ENCODE data around the gene GABRR2.
A peak's percentile ranks its signal among the peaks of the same experiment; 100 is the strongest.
"Not testable (repeated sequence)": the region's sequence is repeated elsewhere in the genome, so short reads cannot be mapped to it uniquely, and the experiment has no call there.

Gene GABRR2

GRCh38 chr6:89323511-89323971 is 8.4 kb upstream of the GABRR2 start:
- DNase-seq = peak; percentile 47

GRCh38 chr6:89321131-89321970 is 6.3 kb upstream of the GABRR2 start:
- no peak for DNase-seq

- DNase-seq = no peak
Measured at GRCh38 chr6:89320012-89320559, 5.0 kb upstream of the GABRR2 start.

GRCh38 chr6:89317067-89317466 is 2.0 kb upstream of the GABRR2 start:
- no peak for DNase-seq

GRCh38 chr6:89314692-89315091 is 407 bp downstream of the GABRR2 start:
- DNase-seq = no peak

- no peak for DNase-seq
Measured at GRCh38 chr6:89313006-89313405, 2.1 kb downstream of the GABRR2 start.

GRCh38 chr6:89311853-89312531 is 3.1 kb downstream of the GABRR2 start:
- DNase-seq = peak; percentile 71

GRCh38 chr6:89311530-89311852 is 3.6 kb downstream of the GABRR2 start:
- DNase-seq = no peak

- no peak for DNase-seq
Measured at GRCh38 chr6:89310929-89311328, 4.2 kb downstream of the GABRR2 start.

- DNase-seq = no peak
Measured at GRCh38 chr6:89308525-89309395, 6.3 kb downstream of the GABRR2 start.

GRCh38 chr6:89304517-89304916 is 10.6 kb downstream of the GABRR2 start:
- DNase-seq = not testable (repeated sequence)

GRCh38 chr6:89302936-89303335 is 12.2 kb downstream of the GABRR2 start:
- DNase-seq = no peak

GRCh38 chr6:89302195-89302770 is 12.8 kb downstream of the GABRR2 start:
- no peak for DNase-seq

- DNase-seq = no peak
Measured at GRCh38 chr6:89301586-89302194, 13.4 kb downstream of the GABRR2 start.

- peak; percentile 42 for DNase-seq
Measured at GRCh38 chr6:89299466-89299850, 15.6 kb downstream of the GABRR2 start.

- DNase-seq = no peak
Measured at GRCh38 chr6:89298680-89299465, 16.2 kb downstream of the GABRR2 start.

GRCh38 chr6:89297695-89298351 is 17.3 kb downstream of the GABRR2 start:
- DNase-seq = no peak

- no peak for DNase-seq
Measured at GRCh38 chr6:89295981-89296380, 19.1 kb downstream of the GABRR2 start.

GRCh38 chr6:89295116-89295515 is 20.0 kb downstream of the GABRR2 start:
- DNase-seq = not testable (repeated sequence)

GRCh38 chr6:89291256-89291819 is 23.8 kb downstream of the GABRR2 start:
- no peak for DNase-seq
